OCI-LY1 (cell line): ENCODE data around the gene ZDHHC16.
A peak's percentile ranks its signal among the peaks of the same experiment; 100 is the strongest.
"Not testable (repeated sequence)": the region's sequence is repeated elsewhere in the genome, so short reads cannot be mapped to it uniquely, and the experiment has no call there.

Experiments used
- H2AFZ ChIP-seq: fragments of 200-600 bp; sonication (generic), shearing (Covaris generic); 2 replicates; pipeline ENCODE4 v1.6.0; 2014; ENCODE audit warnings: antibody characterized with exemption, mild to moderate bottlenecking, low read length
- H3F3A ChIP-seq: fragments of 200-600 bp; sonication (generic), shearing (Covaris generic); 2 replicates; pipeline ENCODE4 v1.6.0; 2014; ENCODE audit warnings: mild to moderate bottlenecking, antibody characterized with exemption, low read length, moderate library complexity; ENCODE audit not compliant: insufficient read depth
- H3K27ac ChIP-seq: fragments of 200-600 bp; sonication (generic); 2 replicates; pipeline ENCODE4 v1.5.1; 2014; ENCODE audit warnings: low read length, mixed run types, mild to moderate bottlenecking, low read depth; ENCODE audit not compliant: poor library complexity, severe bottlenecking
- H3K27me3 ChIP-seq: fragments of 200-600 bp; sonication (generic); 2 replicates; pipeline ENCODE4 v1.6.0; 2014; ENCODE audit warnings: antibody characterized with exemption, mild to moderate bottlenecking, low read length, moderate library complexity; ENCODE audit not compliant: insufficient read depth
- H3K36me3 ChIP-seq: fragments of 200-600 bp; sonication (generic); 2 replicates; pipeline ENCODE4 v1.6.1; 2014; ENCODE audit warnings: mild to moderate bottlenecking, antibody characterized with exemption, low read length, moderate library complexity, mixed read lengths; ENCODE audit not compliant: insufficient read depth
- H3K4me1 ChIP-seq: fragments of 200-600 bp; sonication (generic); 2 replicates; pipeline ENCODE4 v1.5.1; 2014; ENCODE audit warnings: mild to moderate bottlenecking, low read length, moderate library complexity; ENCODE audit not compliant: insufficient read depth, severe bottlenecking
- H3K4me2 ChIP-seq: fragments of 200-600 bp; sonication (generic), shearing (Covaris generic); 2 replicates; pipeline ENCODE4 v1.6.1; 2014; ENCODE audit warnings: low read length
- H3K4me3 ChIP-seq: fragments of 200-600 bp; sonication (generic); 2 replicates; pipeline ENCODE4 v1.5.1; 2014; ENCODE audit warnings: low read length, low read depth, mild to moderate bottlenecking, mixed read lengths; ENCODE audit not compliant: poor library complexity, severe bottlenecking
- H3K79me2 ChIP-seq: fragments of 200-600 bp; shearing (Covaris generic); 2 replicates; pipeline ENCODE4 v1.6.1; 2016; ENCODE audit warnings: mixed run types, low read length, mixed read lengths; ENCODE audit not compliant: insufficient read depth
- H3K9ac ChIP-seq: fragments of 200-600 bp; sonication (generic), shearing (Covaris generic); 2 replicates; pipeline ENCODE4 v1.6.1; 2014; ENCODE audit warnings: mild to moderate bottlenecking, low read length, mixed read lengths
- H3K9me2 ChIP-seq: fragments of 200-600 bp; sonication (generic), shearing (Covaris generic); 2 replicates; pipeline ENCODE4 v1.6.1; 2014; ENCODE audit warnings: low read depth, mild to moderate bottlenecking, low read length, mixed read lengths
- H3K9me3 ChIP-seq: fragments of 200-600 bp; shearing (Covaris generic); 2 replicates; pipeline ENCODE4 v1.6.1; 2014; ENCODE audit warnings: low read length, mixed read lengths
- H4K20me1 ChIP-seq: fragments of 200-600 bp; sonication (generic), shearing (Covaris generic); 2 replicates; pipeline ENCODE4 v1.6.0; 2016; ENCODE audit warnings: mild to moderate bottlenecking, low read length; ENCODE audit not compliant: insufficient read depth
- EZH2 ChIP-seq: fragments of 200-600 bp; sonication (generic), shearing (Covaris generic); IDR thresholded peaks from 2 replicates; pipeline ENCODE4 v1.8.0; 2017; ENCODE audit warnings: borderline replicate concordance, mixed run types, mild to moderate bottlenecking, antibody characterized with exemption, low read length, moderate library complexity, mixed read lengths
- TF ChIP-seq, protein P1 (sequence below): fragments of 200-600 bp; sonication (generic), shearing (Covaris generic); IDR thresholded peaks from 2 replicates; pipeline ENCODE4 v1.5.1; 2017; ENCODE audit warnings: mild to moderate bottlenecking, antibody characterized with exemption, low read length, moderate library complexity, mixed read lengths

ZDHHC16 gene

GRCh38 chr10:97465982-97466381, 20.0 kb downstream of the ZDHHC16 start:
- H2AFZ ChIP-seq = no peak overlapping the region
- H3K27ac ChIP-seq = no peak overlapping the region
- no peaks in the 10 kb centered on the region for H3K9me3 ChIP-seq
- no peak overlapping the region for H3K9ac ChIP-seq
- no peak overlapping the region for H3K4me2 ChIP-seq
- H3K79me2 ChIP-seq = no peaks in the 10 kb centered on the region
- no peaks in the 10 kb centered on the region for H3F3A ChIP-seq
- no peak overlapping the region for H3K4me3 ChIP-seq
- H3K4me1 ChIP-seq = no peaks in the 10 kb centered on the region
- H3K27me3 ChIP-seq = no peaks in the 10 kb centered on the region
- TF ChIP-seq, protein P1, sequence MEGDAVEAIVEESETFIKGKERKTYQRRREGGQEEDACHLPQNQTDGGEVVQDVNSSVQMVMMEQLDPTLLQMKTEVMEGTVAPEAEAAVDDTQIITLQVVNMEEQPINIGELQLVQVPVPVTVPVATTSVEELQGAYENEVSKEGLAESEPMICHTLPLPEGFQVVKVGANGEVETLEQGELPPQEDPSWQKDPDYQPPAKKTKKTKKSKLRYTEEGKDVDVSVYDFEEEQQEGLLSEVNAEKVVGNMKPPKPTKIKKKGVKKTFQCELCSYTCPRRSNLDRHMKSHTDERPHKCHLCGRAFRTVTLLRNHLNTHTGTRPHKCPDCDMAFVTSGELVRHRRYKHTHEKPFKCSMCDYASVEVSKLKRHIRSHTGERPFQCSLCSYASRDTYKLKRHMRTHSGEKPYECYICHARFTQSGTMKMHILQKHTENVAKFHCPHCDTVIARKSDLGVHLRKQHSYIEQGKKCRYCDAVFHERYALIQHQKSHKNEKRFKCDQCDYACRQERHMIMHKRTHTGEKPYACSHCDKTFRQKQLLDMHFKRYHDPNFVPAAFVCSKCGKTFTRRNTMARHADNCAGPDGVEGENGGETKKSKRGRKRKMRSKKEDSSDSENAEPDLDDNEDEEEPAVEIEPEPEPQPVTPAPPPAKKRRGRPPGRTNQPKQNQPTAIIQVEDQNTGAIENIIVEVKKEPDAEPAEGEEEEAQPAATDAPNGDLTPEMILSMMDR = no peak
- TF ChIP-seq EZH2 = no peak
- H3K9me2 ChIP-seq = no peaks in the 10 kb centered on the region
- H4K20me1 ChIP-seq = no peaks in the 10 kb centered on the region
- peaks cover 71% of the 10 kb centered on the region for H3K36me3 ChIP-seq

- peaks cover 64% of the 10 kb centered on the region for H3K36me3 ChIP-seq
- no peaks in the 10 kb centered on the region for H4K20me1 ChIP-seq
These were observed 20.8 kb downstream of the ZDHHC16 start for GRCh38 chr10:97466755-97467154.

GRCh38 chr10:97468162-97468561, 22.2 kb downstream of the ZDHHC16 start:
- Histone ChIP-seq H3K9ac (no peak overlapping the region), H3K9me2 (no peaks in the 10 kb centered on the region), H3K27me3 (no peaks in the 10 kb centered on the region), H3K79me2 (no peaks in the 10 kb centered on the region), H2AFZ (no peak overlapping the region), H4K20me1 (no peaks in the 10 kb centered on the region), H3K4me3 (no peak overlapping the region), H3K9me3 (no peaks in the 10 kb centered on the region), H3K36me3 (peaks cover 56% of the 10 kb centered on the region), H3K4me2 (no peak overlapping the region), H3K27ac (peak overlapping the region; percentile 35), H3K4me1 (no peaks in the 10 kb centered on the region), H3F3A (no peaks in the 10 kb centered on the region)
- TF ChIP-seq, protein P1 = no peak
- no peak for TF ChIP-seq EZH2

More at GRCh38 chr10:97466755-97467154, 20.8 kb downstream of the ZDHHC16 start:
- Histone ChIP-seq H3K27ac (no peak overlapping the region), H3K79me2 (no peaks in the 10 kb centered on the region), H2AFZ (no peak overlapping the region), H3K9ac (no peak overlapping the region), H3K4me1 (no peaks in the 10 kb centered on the region), H3K4me2 (no peak overlapping the region), H3F3A (no peaks in the 10 kb centered on the region), H3K9me2 (no peaks in the 10 kb centered on the region), H3K9me3 (no peaks in the 10 kb centered on the region), H3K4me3 (no peak overlapping the region), H3K27me3 (no peaks in the 10 kb centered on the region)
- TF ChIP-seq, protein P1 = no peak
- TF ChIP-seq EZH2 = no peak

GRCh38 chr10:97468781-97469180, 22.8 kb downstream of the ZDHHC16 start:
- not testable (repeated sequence) for H3K9me3 ChIP-seq, H4K20me1 ChIP-seq, H3K4me3 ChIP-seq, H3K27me3 ChIP-seq, H3K79me2 ChIP-seq, H3K9ac ChIP-seq, H3K27ac ChIP-seq, H3F3A ChIP-seq, H3K4me1 ChIP-seq, H2AFZ ChIP-seq, H3K9me2 ChIP-seq, H3K4me2 ChIP-seq
- H3K36me3 ChIP-seq = peaks cover 56% of the 10 kb centered on the region
